RWPE1 (cell line): Measurements from ENCODE around the gene POLR3GL.

Experiments
- CTCF ChIA-PET: fragments of 350-600 bp; sonication (Branson Sonifier 250); formaldehyde crosslinking; extraction: SDS; loops from one replicate; lab custom pipeline; 2021; lab: Yijun Ruan, JAX
- POLR2A ChIA-PET: fragments of 400-600 bp; formaldehyde crosslinking; extraction: SDS; loops from one replicate; lab custom pipeline; 2020; ENCODE audit warnings: antibody characterized with exemption; ENCODE audit not compliant: low non-redundant PET; lab: Yijun Ruan, JAX
- DNase-seq: peaks from one replicate; pipeline ENCODE4 v3.0.0; 2012; ENCODE audit warnings: low spot score
- H3K27ac ChIP-seq: fragments of 450-650 bp; 2 replicates; pipeline ENCODE4 v1.5.1; 2017
- TF ChIP-seq, protein P1 (sequence below): fragments of 450-650 bp; conservative IDR thresholded peaks from 2 replicates; pipeline ENCODE4 v1.5.1; 2017; ENCODE audit warnings: low read depth, mild to moderate bottlenecking

The POLR3GL gene

DNA sequence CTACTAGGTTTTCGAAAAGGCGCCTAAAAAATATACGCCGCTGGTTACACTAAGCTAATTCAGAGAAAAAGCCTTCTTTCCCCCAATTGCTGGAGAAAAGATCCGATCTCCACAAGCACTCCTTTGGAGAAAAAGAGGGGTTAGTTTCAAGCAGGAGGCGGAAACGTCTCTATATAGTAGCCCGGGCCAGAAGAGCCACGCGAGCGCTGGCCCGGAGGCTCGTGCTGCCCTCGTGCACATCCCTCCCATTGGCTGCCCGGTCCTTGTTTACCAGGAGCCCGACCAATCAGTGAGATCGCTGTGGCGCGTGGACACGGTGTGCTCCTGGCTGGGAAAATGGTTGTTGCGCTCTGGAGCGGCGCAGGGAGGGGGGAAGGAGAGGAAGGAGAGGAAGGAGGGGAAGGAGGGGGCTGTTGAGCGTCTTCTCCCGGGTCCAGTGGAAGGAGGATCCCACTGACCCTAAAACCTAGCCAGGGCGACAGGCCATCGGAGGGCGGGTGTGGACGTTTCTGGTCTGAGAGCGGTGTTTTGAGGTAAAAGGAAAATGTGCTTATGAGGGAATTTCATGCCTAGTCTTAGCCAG lies 32.0 kb downstream of the POLR3GL start, which contains the start of gene TXNIP:
TXNIP (minus strand) TSS at position 147 of the 583 bp plus-strand sequence. CDS start 313 bp downstream, outside the sequence.
- ChIA-PET POLR2A (no interaction called here), CTCF (interaction anchor here (0.8 kb wide), 1 partner anchor 11 kb away, joined by 3 read pairs; no protein-coding TSS in a partner anchor)
- H3K27ac ChIP-seq, result peak within 1 kb of the TSS; percentile 92
- peak; percentile 100 for DNase-seq
- TF ChIP-seq, protein P1, sequence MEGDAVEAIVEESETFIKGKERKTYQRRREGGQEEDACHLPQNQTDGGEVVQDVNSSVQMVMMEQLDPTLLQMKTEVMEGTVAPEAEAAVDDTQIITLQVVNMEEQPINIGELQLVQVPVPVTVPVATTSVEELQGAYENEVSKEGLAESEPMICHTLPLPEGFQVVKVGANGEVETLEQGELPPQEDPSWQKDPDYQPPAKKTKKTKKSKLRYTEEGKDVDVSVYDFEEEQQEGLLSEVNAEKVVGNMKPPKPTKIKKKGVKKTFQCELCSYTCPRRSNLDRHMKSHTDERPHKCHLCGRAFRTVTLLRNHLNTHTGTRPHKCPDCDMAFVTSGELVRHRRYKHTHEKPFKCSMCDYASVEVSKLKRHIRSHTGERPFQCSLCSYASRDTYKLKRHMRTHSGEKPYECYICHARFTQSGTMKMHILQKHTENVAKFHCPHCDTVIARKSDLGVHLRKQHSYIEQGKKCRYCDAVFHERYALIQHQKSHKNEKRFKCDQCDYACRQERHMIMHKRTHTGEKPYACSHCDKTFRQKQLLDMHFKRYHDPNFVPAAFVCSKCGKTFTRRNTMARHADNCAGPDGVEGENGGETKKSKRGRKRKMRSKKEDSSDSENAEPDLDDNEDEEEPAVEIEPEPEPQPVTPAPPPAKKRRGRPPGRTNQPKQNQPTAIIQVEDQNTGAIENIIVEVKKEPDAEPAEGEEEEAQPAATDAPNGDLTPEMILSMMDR, result no peak

DNA sequence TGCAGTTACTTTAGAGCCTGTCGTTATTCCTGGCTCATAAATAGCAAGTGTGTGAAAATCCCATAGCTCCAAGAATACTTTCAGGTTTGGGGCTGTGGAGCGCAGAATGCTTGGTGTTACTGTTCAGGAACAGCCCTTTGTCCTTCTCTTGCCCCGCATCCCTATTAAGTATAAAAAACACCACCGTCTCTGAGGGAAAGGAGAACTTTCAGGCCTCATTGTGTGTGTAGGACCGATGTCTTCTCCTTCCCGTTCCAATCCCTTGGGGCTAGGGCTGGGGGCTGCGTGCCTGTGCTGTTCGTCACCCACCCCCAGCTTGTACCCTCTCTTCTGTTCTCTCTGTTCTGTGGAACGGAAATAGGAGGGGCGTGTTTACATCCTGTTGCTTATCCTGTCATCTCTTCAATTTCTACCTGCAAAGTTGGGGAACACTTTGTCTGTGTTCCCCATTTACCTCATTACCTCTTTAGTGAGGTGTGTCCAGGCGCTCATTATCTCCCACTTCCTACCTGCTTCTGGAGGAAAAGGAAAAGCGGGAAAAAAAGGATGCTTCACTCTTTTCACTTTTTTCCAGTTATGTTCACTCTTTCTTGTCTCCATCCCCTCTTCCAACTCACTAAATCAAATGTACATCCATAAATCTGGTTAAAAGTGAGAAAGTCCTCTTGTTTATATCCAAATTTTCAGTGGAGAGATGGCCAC lies 32.7 kb downstream of the POLR3GL start:
- DNase-seq, result no peak
- H3K27ac ChIP-seq, result peak overlapping the region; percentile 92
- TF ChIP-seq, protein P1, result no peak
- POLR2A ChIA-PET, result no interaction called here
- CTCF ChIA-PET, result interaction anchor here (0.8 kb wide), 1 partner anchor 10 kb away, joined by 3 read pairs; no protein-coding TSS in a partner anchor

DNA sequence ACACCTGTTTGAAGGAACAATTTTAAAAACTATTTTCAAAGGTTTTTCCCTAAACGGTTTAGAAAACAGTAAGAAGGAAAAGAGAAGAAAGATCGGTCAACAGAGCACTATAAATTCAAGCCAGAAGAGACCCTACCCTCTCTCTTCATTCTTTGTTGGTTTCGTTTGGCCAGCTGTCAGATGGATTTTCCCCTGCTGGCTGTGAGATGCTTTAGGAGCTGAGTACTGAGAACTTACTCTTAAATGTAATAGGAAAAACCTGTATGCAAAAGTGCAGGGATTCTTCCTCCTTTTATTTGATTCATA lies 33.2 kb downstream of the POLR3GL start:
- ChIA-PET POLR2A (no interaction called here), CTCF (interaction anchor here (0.7 to 0.9 kb wide), 2 partner anchors 10 to 20 kb away, joined by 5 to 6 read pairs; no protein-coding TSS in a partner anchor)
- H3K27ac ChIP-seq, result no peak overlapping the region
- no peak for DNase-seq
- TF ChIP-seq, protein P1, result no peak

DNA sequence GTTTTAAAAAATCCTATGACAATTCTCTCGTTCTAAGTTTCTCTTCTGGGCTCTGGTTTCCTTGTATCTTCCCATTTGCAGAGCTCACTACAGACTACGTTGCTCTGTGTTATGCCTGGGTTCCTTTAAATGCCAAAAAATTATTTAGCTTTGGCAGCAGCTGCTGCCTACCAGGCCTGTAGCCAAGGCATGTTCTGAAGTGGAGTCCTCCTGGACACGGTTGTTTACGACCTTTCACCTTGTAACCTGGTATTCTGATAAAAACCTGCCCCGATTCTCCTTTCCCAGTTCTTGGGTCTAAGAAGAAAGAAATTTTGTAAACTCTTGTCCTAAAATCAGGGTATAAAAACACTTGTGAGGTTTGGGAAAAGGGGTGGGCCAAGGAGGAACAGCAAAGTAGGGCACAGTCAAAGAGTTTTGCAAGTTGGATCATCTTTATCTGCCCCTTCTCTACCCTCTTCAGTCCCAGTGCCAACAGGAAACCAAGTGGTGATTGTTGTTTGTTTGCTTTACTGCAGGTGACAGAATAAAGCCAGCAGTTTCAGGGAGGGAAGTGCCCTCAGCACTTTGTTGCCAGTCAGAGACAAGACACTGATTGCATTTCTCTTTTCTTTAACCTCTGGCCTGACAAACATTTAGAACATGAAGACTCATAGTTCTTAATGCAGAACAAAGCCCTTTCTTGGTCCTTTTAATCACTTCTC lies 35.0 kb downstream of the POLR3GL start:
- H3K27ac ChIP-seq, result peak overlapping the region; percentile 58; the same call in 1 of the 2 replicates
- no peak for DNase-seq
- ChIA-PET POLR2A (no interaction called here), CTCF (interaction anchor here (1.3 kb wide), 1 partner anchor 22 kb away, joined by 4 read pairs; no protein-coding TSS in a partner anchor)
- TF ChIP-seq, protein P1, result no peak

DNA sequence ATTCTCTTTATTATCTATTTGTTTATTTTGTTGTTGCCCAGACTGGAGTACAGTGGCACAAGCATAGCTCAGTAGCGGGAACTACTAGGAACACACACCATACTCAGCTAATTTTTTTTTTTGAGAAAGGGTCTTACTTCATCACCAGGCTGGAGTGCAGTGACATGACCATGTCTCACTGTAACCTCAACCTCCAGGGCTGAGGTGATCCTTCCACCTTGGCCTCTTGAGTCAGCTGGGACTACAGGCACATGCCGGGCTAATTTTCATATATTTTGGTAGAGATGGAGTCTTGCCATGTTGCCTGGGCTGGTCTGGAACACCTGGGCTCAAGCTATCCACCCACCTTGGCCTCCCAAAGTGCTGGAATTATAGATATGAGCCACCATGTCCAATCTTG lies 37.2 kb downstream of the POLR3GL start:
- ChIA-PET CTCF (interaction anchor here (0.6 to 1.4 kb wide), 3 partner anchors 21 to 109 kb away, joined by 4 to 6 read pairs (median 5); no protein-coding TSS in a partner anchor), POLR2A (interaction anchor here (0.5 to 0.6 kb wide), 2 partner anchors 10 to 23 kb away, joined by 4 to 5 read pairs; no protein-coding TSS in a partner anchor)
- no peak overlapping the region for H3K27ac ChIP-seq
- TF ChIP-seq, protein P1, result no peak
- no peak for DNase-seq
